ENCODE data around the gene STYXL2. TPM values are rescaled to one million over a fixed set of nuclear protein-coding genes. Genes with fewer than 3 reads are reported as not detected.
A peak's percentile ranks its signal among the peaks of the same experiment; 100 is the strongest.

The STYXL2 gene
- total RNA-seq, 1 donor from 2014 or later = not detected

DNA sequence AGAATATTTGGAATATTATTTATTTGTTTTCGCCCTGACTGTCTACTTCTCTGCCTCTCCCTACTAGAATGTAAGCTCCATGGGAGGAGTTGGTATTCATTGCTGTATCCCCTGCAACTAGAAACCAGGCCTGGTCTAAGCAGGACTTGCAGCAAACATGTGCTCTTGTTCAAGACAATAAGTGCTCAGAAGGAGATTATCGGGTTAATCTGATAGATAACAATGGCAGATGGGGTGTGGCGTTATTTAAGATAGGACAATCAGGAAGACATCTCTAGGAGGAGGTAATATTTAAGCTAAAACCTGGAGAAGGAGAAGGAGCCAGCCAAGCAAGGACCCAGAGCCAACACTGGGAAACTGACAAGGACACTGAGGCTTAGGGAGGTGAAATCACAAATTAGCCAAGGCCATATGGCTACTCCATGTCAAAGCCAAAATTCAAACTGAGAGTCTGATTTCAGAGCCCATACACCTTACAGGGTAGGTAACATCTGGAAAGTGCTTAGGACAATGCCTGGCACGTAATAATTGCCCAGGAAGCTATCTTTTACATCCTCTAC, 41.5 kb downstream of the STYXL2 start:
- Mint-ChIP-seq H3K4me3 (no peak overlapping the region), H3K27ac (no peak overlapping the region), H3K4me1 (ENCODE audit: unreplicated experiment) (peaks cover 13% of the 10 kb centered on the region), H3K36me3 (no peaks in the 10 kb centered on the region), H3K27me3 (peaks cover 9% of the 10 kb centered on the region), H3K9me3 (no peaks in the 10 kb centered on the region)
- TF ChIP-seq, protein P1, sequence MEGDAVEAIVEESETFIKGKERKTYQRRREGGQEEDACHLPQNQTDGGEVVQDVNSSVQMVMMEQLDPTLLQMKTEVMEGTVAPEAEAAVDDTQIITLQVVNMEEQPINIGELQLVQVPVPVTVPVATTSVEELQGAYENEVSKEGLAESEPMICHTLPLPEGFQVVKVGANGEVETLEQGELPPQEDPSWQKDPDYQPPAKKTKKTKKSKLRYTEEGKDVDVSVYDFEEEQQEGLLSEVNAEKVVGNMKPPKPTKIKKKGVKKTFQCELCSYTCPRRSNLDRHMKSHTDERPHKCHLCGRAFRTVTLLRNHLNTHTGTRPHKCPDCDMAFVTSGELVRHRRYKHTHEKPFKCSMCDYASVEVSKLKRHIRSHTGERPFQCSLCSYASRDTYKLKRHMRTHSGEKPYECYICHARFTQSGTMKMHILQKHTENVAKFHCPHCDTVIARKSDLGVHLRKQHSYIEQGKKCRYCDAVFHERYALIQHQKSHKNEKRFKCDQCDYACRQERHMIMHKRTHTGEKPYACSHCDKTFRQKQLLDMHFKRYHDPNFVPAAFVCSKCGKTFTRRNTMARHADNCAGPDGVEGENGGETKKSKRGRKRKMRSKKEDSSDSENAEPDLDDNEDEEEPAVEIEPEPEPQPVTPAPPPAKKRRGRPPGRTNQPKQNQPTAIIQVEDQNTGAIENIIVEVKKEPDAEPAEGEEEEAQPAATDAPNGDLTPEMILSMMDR (conservative IDR thresholded peaks at IDR 0.05) = no peak
- DNase-seq (ENCODE audit: extremely low spot score, unreplicated experiment) = no peak

DNA sequence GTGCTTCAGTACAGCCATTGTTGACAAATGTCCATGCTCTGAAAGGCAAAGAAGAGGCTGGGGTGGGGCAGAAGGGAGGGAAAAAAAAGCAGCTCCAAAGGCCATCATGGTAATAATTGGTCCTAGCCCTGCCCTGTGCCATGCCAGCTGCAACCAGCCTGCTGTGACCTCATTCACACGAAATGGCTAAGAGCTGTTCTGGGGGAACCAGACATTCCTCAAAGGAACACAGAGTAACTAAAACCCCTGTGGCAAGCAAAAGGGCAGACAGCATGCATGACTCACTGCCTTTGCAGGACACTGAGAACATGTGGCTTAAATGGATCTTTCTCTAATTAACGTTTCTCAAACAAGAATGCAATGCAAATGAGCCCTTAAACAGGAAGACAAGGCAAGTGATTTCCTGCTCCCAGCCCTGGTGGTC, 42.3 kb downstream of the STYXL2 start:
- no peak for DNase-seq (ENCODE audit: extremely low spot score, unreplicated experiment)
- H3K27ac Mint-ChIP-seq = no peak overlapping the region
- no peak overlapping the region for H3K4me3 Mint-ChIP-seq
- H3K36me3 Mint-ChIP-seq = no peaks in the 10 kb centered on the region
- TF ChIP-seq, protein P1 (conservative IDR thresholded peaks at IDR 0.05) = no peak
- H3K9me3 Mint-ChIP-seq = no peaks in the 10 kb centered on the region
- peaks cover 13% of the 10 kb centered on the region for H3K4me1 Mint-ChIP-seq (ENCODE audit: unreplicated experiment)
- H3K27me3 Mint-ChIP-seq = peaks cover 9% of the 10 kb centered on the region

DNA sequence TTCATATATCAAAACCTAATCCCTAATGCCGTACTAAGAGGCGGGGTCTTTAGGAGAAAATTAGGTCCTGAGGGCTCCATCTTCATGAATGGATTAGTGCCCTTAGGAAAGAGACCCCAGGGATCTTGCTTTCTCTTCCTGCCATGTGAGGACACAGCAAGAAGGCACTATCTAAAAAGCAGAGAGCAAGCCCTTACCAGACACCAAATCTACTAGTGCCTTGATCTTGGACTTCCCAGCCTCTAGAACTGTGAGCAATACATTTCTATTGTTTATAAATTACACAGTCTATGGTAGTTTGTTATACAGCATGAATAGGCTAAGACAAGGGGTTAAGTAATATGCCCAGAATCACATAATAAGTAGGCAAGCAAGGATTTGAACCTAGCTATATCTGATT, 42.9 kb downstream of the STYXL2 start:
- no peak for DNase-seq (ENCODE audit: extremely low spot score, unreplicated experiment)
- TF ChIP-seq, protein P1 (conservative IDR thresholded peaks at IDR 0.05) = no peak
- Mint-ChIP-seq H3K4me1 (ENCODE audit: unreplicated experiment) (peaks cover 13% of the 10 kb centered on the region), H3K36me3 (no peaks in the 10 kb centered on the region), H3K27me3 (peaks cover 9% of the 10 kb centered on the region), H3K4me3 (no peak overlapping the region), H3K9me3 (no peaks in the 10 kb centered on the region), H3K27ac (no peak overlapping the region)

DNA sequence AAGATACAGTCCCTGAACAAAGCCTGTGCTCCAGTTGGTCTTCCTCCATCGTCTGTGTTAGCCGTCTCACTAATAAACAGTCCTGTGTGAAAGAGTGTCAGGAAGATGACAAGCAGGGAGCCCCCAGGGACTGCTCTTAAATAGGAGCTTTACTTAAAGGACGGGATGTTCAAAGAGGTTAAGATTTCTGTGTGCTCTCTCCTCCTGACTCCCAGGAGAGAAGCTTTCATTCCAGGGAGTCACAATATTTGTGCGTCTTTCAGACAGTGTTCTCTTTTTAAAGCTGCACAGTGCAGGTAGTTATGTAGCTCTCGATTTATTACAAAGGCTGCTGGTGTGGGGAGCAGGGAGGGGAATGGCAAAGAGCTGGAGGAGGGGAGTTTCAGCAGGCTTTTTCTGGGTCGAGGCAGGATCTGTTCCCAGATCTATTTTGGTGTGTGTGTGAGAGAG, 43.5 kb downstream of the STYXL2 start:
- peaks cover 13% of the 10 kb centered on the region for H3K4me1 Mint-ChIP-seq (ENCODE audit: unreplicated experiment)
- no peaks in the 10 kb centered on the region for H3K9me3 Mint-ChIP-seq
- peak overlapping the region; percentile 12 for H3K4me3 Mint-ChIP-seq
- peaks cover 9% of the 10 kb centered on the region for H3K27me3 Mint-ChIP-seq
- TF ChIP-seq, protein P1 (conservative IDR thresholded peaks at IDR 0.05) = no peak
- no peaks in the 10 kb centered on the region for H3K36me3 Mint-ChIP-seq
- DNase-seq (ENCODE audit: extremely low spot score, unreplicated experiment) = no peak
- no peak overlapping the region for H3K27ac Mint-ChIP-seq

DNA sequence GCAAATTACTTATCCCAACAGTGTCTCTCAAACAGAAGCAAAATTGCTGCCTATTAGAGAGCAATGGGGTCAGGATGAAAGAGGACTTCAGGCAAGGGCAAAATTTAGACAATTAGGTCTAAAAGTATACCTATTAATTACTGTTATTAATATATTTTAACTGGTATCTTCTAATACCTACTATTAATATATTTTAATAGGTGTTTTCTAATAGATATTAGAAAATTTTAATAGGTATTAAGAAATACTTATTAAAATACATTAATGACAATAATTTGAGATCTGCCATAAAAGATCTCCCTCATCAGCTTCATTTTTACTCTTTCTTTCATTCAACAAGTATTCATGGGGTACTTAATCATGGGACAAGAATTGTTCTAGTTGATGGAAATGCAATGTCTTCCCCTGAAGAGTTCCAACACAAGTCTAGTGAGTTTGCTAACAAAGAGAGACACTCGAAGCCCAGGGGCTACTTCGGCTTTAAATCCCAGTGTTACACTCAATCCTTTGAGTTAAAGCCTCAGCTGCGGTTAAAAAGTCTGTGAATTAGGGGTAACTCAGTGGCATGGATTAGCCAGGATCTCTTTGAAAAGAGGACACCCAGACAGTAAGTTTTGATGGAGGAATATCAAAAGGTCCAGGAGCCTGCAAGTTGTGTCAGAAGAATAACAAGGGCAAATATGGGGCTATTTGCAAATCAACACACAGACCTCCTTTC, 44.1 kb downstream of the STYXL2 start:
- Mint-ChIP-seq H3K36me3 (no peaks in the 10 kb centered on the region), H3K4me1 (ENCODE audit: unreplicated experiment) (peaks cover 13% of the 10 kb centered on the region), H3K27me3 (peaks cover 9% of the 10 kb centered on the region), H3K27ac (no peak overlapping the region), H3K4me3 (no peak overlapping the region), H3K9me3 (no peaks in the 10 kb centered on the region)
- DNase-seq (ENCODE audit: extremely low spot score, unreplicated experiment) = no peak
- TF ChIP-seq, protein P1 (conservative IDR thresholded peaks at IDR 0.05) = no peak

Data from type B pancreatic cell (in vitro differentiated cells).